NCI-H82 treated with DMSO at 0.1 percent for 48 hours (cell line): Measurements from ENCODE around the gene TMED4.

ENCODE experiments used
- DNase-seq: peaks from one replicate; lab custom pipeline; 2025; ENCODE audit not compliant: unreplicated experiment; lab: John Stamatoyannopoulos, UW

TMED4 gene

GRCh38 chr7:44581879-44582603 is at the start of gene TMED4:
TSS of gene TMED4 (minus strand) at chr7:44582231. CDS start at chr7:44582206, 25 bp downstream.
- peak; percentile 100 for DNase-seq

GRCh38 chr7:44631458-44632115 is 49.6 kb upstream of the TMED4 start:
- DNase-seq, result no peak

- DNase-seq, result no peak
These were observed 48.9 kb upstream of the TMED4 start for GRCh38 chr7:44630792-44631457.

GRCh38 chr7:44629829-44630522 is 47.9 kb upstream of the TMED4 start:
- no peak for DNase-seq

- no peak for DNase-seq
These were observed 44.6 kb upstream of the TMED4 start for GRCh38 chr7:44626620-44627019.

- DNase-seq, result no peak
These were observed 43.8 kb upstream of the TMED4 start for GRCh38 chr7:44625526-44626471.

- DNase-seq, result no peak
These were observed 42.3 kb upstream of the TMED4 start for GRCh38 chr7:44624318-44624717.

- DNase-seq, result no peak
These were observed 40.5 kb upstream of the TMED4 start for GRCh38 chr7:44622342-44623151.

GRCh38 chr7:44621750-44622103 is 39.7 kb upstream of the TMED4 start:
- DNase-seq, result no peak

- no peak for DNase-seq
These were observed 39.2 kb upstream of the TMED4 start for GRCh38 chr7:44621034-44621749.

- no peak for DNase-seq
These were observed 36.7 kb upstream of the TMED4 start for GRCh38 chr7:44618753-44619152.

- DNase-seq, result no peak
These were observed 36.0 kb upstream of the TMED4 start for GRCh38 chr7:44618045-44618444.

- no peak for DNase-seq
These were observed 35.3 kb upstream of the TMED4 start for GRCh38 chr7:44617225-44617890.

GRCh38 chr7:44616545-44616944 is 34.5 kb upstream of the TMED4 start:
- no peak for DNase-seq

GRCh38 chr7:44615793-44616192 is 33.8 kb upstream of the TMED4 start:
- no peak for DNase-seq

GRCh38 chr7:44615149-44615611 is 33.1 kb upstream of the TMED4 start:
- no peak for DNase-seq

- DNase-seq, result no peak
These were observed 27.8 kb upstream of the TMED4 start for GRCh38 chr7:44609829-44610228.

- DNase-seq, result no peak
These were observed 27.1 kb upstream of the TMED4 start for GRCh38 chr7:44608916-44609648.
